Chondrocyte (in vitro differentiated cells): Measurements from ENCODE around the gene SEMA6B. TPM values are rescaled to one million over a fixed set of nuclear protein-coding genes. Genes with fewer than 3 reads are reported as not detected.

Experiments used
- DNase-seq: peaks from one replicate; pipeline ENCODE4 v3.0.0; 2021; ENCODE audit warnings: mixed read lengths, low spot score
- H3K27ac Mint-ChIP-seq: one replicate; pipeline ENCODE4 v1.8.0; 2021; ENCODE audit warnings: mild to moderate bottlenecking, moderate library complexity, mixed read lengths; ENCODE audit not compliant: unreplicated experiment
- H3K27me3 Mint-ChIP-seq: 2 replicates; pipeline ENCODE4 v1.8.0; 2021; ENCODE audit warnings: low read depth, mixed read lengths
- H3K36me3 Mint-ChIP-seq: 2 replicates; pipeline ENCODE4 v1.8.0; 2021; ENCODE audit warnings: low read depth, mixed read lengths
- H3K4me1 Mint-ChIP-seq: 2 replicates; pipeline ENCODE4 v1.8.0; 2021; ENCODE audit warnings: low read depth, mild to moderate bottlenecking, mixed read lengths
- H3K4me3 Mint-ChIP-seq: one replicate; pipeline ENCODE4 v1.8.0; 2021; ENCODE audit warnings: mild to moderate bottlenecking, moderate library complexity, mixed read lengths; ENCODE audit not compliant: unreplicated experiment
- H3K9me3 Mint-ChIP-seq: 2 replicates; pipeline ENCODE4 v1.8.0; 2021; ENCODE audit warnings: low read depth, mixed read lengths
- total RNA-seq: library from RNA; stranded (reverse); gene quantifications from 3 replicates; pipeline ENCODE4 v1.2.1, GENCODE V29; 2021
- TF ChIP-seq, protein P1 (sequence below): fragments of 200-600 bp; sonication (generic); IDR thresholded peaks from 2 replicates; pipeline ENCODE4 v1.5.0; 2021; ENCODE audit warnings: antibody characterized with exemption, mild to moderate bottlenecking, moderate library complexity

The SEMA6B gene
- total RNA-seq, 1 donor from 2014 or later: 4.2 TPM

DNA sequence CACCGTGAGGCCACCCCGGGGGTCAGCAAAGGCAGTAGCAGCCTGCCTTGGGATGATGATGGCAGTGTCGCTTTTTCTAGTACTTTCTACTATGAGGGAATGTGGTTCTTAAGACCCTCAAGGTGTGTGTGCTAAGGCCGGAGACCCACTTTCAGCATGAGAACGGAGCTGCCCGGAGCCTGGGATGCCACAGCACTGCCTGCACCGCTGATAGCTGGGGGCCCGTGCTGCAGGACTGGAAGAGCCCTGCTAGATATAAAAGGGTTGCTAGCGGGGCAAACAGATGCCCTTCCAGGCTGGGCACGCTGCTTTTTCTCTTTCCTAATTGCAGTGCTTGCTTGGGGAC lies 55.7 kb downstream of the SEMA6B start:
- no peak for DNase-seq
- Mint-ChIP-seq H3K36me3 (peaks cover 11% of the 10 kb centered on the region), H3K27me3 (no peaks in the 10 kb centered on the region), H3K4me1 (peaks cover 7% of the 10 kb centered on the region), H3K27ac (no peak overlapping the region), H3K4me3 (no peak overlapping the region), H3K9me3 (no peaks in the 10 kb centered on the region)
- TF ChIP-seq, protein P1, sequence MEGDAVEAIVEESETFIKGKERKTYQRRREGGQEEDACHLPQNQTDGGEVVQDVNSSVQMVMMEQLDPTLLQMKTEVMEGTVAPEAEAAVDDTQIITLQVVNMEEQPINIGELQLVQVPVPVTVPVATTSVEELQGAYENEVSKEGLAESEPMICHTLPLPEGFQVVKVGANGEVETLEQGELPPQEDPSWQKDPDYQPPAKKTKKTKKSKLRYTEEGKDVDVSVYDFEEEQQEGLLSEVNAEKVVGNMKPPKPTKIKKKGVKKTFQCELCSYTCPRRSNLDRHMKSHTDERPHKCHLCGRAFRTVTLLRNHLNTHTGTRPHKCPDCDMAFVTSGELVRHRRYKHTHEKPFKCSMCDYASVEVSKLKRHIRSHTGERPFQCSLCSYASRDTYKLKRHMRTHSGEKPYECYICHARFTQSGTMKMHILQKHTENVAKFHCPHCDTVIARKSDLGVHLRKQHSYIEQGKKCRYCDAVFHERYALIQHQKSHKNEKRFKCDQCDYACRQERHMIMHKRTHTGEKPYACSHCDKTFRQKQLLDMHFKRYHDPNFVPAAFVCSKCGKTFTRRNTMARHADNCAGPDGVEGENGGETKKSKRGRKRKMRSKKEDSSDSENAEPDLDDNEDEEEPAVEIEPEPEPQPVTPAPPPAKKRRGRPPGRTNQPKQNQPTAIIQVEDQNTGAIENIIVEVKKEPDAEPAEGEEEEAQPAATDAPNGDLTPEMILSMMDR: no peak

DNA sequence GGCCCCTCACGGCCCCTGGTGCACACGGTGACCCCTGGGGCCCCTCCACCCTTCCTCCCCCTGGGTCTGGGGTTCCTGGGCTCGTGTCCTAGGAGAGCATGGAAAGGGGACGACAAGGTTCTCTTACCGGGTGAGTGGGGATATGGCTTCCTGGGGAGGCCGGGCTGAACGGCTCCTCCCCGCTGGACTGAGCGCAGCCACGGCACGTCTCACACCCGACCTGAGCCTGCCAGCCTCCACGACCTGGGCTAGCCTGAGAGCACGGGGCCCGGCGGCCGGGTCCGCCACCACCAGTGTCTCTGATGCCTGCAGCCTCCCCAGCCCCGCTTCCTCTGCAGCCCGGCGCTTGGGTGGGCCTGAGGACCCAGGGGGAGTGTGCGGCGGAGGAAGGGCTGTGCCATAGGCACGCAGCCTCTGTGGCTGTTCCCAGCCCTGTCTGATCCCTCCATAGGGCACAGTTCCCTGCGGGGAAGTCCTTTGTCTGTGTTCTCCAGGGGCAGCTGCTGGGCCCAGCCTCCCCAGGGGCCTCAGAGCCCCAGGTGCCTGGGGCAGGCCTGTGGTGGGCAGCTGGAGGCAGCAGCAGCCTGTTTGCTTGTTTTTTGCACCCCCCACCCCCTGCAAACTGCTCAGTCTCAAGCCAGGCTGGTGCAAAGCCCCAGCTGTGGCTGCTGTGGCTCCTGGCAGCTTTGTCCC lies 56.2 kb downstream of the SEMA6B start:
- H3K36me3 Mint-ChIP-seq: peaks cover 11% of the 10 kb centered on the region
- no peak for DNase-seq

DNA sequence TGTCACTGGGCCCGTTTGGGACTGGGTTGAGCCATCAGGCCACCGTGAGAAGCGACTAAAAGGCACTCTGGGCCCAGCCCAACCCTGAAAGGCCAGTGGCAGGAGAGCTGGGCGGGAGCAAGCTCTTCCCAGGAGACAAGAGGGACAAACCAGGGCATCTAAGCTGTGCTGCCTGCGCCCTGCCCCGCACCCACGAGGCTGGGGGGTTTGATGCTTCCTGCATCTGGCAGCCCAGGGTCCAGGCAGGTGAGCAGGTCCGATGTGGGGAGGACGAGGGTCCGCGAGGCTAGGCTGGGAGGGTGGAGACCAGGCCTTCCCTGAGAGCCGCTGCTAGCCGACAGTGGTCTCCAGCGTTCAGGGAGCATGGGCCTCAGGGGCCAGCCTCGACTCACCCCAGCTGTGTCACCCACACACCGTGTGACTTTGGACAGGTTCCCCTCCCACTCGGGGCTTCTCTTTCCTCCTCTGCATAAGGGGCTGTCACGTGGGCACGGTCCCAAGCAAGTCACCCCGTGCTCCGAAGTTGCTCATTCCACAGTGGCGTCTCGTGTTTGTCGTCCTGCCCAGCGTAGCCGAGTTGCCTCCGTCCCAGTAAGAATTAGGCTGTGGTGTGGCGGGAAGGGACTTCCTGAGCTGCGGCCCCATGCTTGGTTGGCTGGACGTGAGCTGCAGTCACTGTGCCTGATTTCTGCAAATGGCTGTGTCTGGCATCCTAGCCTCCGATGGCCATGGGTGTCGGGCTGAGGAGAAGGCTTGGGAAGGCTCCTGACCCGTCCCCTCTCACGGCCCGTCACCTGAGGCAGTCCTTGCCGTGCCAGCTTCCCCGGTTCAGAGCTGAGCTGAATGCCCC lies 57.0 kb downstream of the SEMA6B start:
- Mint-ChIP-seq H3K4me1 (peaks cover 7% of the 10 kb centered on the region), H3K4me3 (no peak overlapping the region), H3K27me3 (no peaks in the 10 kb centered on the region), H3K9me3 (no peaks in the 10 kb centered on the region), H3K27ac (no peak overlapping the region), H3K36me3 (peaks cover 11% of the 10 kb centered on the region)
- TF ChIP-seq, protein P1: no peak
- no peak for DNase-seq

More for the DNA sequence above, 56.2 kb downstream of the SEMA6B start:
- no peak overlapping the region for H3K4me3 Mint-ChIP-seq
- no peaks in the 10 kb centered on the region for H3K9me3 Mint-ChIP-seq
- H3K27me3 Mint-ChIP-seq: no peaks in the 10 kb centered on the region
- H3K4me1 Mint-ChIP-seq: peaks cover 7% of the 10 kb centered on the region
- H3K27ac Mint-ChIP-seq: no peak overlapping the region
- TF ChIP-seq, protein P1: no peak

DNA sequence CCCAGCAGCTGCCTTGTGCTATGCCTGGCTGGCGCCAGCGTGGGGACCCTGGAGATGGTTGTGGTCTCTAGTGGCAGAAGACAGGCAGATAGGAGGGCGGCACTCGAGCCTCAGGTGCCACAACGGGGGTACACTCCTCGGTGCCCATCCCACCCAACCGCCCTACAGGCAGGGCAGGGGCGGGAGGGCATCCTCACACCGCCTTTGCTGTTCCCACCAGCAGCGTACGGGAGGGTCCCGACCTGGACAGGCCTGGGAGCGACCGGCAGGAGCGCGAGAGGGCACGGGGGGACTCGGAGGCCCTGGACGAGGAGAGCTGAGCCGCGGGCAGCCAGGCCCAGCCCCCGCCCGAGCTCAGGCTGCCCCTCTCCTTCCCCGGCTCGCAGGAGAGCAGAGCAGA lies 57.8 kb downstream of the SEMA6B start:
- Mint-ChIP-seq H3K9me3 (no peaks in the 10 kb centered on the region), H3K27me3 (no peaks in the 10 kb centered on the region), H3K27ac (no peak overlapping the region), H3K36me3 (peaks cover 11% of the 10 kb centered on the region), H3K4me1 (peaks cover 6% of the 10 kb centered on the region), H3K4me3 (no peak overlapping the region)
- TF ChIP-seq, protein P1: no peak
- DNase-seq: peak; percentile 90

DNA sequence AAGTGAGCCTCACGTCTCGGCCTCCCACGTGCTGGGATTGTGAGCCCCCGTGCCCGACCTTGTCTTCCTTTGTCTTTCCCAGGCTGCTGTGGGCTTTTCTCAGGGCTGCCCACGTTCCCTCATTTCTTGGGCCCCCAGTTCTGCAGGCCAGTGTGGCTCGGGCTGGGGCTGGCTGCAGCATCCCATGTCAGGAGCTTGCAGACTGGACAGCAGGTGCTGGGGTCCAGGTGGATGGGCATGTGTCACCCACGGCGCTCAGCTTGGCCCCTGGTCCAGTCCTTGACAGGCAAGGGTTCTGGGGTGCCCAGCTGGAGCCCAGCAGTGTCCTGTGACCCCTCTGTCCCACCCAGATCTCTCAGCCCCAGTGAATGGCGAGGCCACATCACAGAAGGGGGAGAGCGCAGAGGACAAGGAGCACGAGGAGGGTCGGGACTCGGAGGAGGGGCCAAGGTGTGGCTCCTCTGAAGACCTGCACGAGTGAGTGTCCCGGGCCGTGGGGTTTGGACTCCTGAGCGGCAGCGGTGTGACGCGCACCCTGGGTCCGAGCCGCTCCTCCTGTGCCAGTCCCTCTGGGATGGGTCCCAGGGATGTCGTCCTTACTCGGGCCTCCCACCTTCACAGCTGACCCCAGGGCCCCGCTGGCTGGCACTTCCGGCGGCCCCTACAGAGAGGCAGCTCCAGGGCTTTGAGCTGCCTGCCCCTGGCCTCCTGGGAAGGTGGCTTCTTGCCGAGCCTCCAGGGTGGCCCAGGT lies 58.5 kb downstream of the SEMA6B start:
- no peaks in the 10 kb centered on the region for H3K27me3 Mint-ChIP-seq
- no peak overlapping the region for H3K27ac Mint-ChIP-seq
- no peak overlapping the region for H3K4me3 Mint-ChIP-seq
- no peaks in the 10 kb centered on the region for H3K9me3 Mint-ChIP-seq
- TF ChIP-seq, protein P1: no peak
- H3K4me1 Mint-ChIP-seq: no peaks in the 10 kb centered on the region
- peak; percentile 93 for DNase-seq
- peaks cover 7% of the 10 kb centered on the region for H3K36me3 Mint-ChIP-seq
